PFSK-1 (cell line): ENCODE data around the gene CMTM3.

Source experiments
- FOXP2 ChIP-seq: optimal IDR thresholded peaks from 2 replicates; pipeline ENCODE3; 2011; ENCODE audit warnings: borderline replicate concordance, control low read depth, inconsistent platforms; ENCODE audit not compliant: insufficient read depth; ENCODE audit errors: extremely low read length, extremely low read depth
- POLR2AphosphoS5 ChIP-seq: IDR thresholded peaks from 2 replicates; pipeline ENCODE4 v1.6.1; 2012; ENCODE audit warnings: low read depth, mild to moderate bottlenecking, control low read depth, low read length, moderate library complexity
- SIN3A ChIP-seq: IDR thresholded peaks from 2 replicates; pipeline ENCODE4 v1.6.1; 2012; ENCODE audit warnings: mild to moderate bottlenecking, low read length, moderate library complexity, borderline replicate concordance; ENCODE audit not compliant: insufficient read depth
- TAF1 ChIP-seq: IDR thresholded peaks from 2 replicates; pipeline ENCODE4 v1.6.1; 2012; ENCODE audit warnings: low read length, control low read depth, borderline replicate concordance; ENCODE audit not compliant: insufficient read depth
- TF ChIP-seq, protein P1 (sequence below), 2 experiments: IDR thresholded peaks; 2 replicates each; pipeline versions ENCODE4 v1.6.1 to v1.8.0; 2011 to 2012; ENCODE audit warnings: low read depth in 2 of 2, low read length in 2 of 2, control low read depth in 1 of 2, inconsistent platforms in 1 of 2, mild to moderate bottlenecking in 1 of 2, moderate library complexity in 1 of 2; ENCODE audit not compliant: insufficient read depth in 1 of 2

The CMTM3 gene

DNA sequence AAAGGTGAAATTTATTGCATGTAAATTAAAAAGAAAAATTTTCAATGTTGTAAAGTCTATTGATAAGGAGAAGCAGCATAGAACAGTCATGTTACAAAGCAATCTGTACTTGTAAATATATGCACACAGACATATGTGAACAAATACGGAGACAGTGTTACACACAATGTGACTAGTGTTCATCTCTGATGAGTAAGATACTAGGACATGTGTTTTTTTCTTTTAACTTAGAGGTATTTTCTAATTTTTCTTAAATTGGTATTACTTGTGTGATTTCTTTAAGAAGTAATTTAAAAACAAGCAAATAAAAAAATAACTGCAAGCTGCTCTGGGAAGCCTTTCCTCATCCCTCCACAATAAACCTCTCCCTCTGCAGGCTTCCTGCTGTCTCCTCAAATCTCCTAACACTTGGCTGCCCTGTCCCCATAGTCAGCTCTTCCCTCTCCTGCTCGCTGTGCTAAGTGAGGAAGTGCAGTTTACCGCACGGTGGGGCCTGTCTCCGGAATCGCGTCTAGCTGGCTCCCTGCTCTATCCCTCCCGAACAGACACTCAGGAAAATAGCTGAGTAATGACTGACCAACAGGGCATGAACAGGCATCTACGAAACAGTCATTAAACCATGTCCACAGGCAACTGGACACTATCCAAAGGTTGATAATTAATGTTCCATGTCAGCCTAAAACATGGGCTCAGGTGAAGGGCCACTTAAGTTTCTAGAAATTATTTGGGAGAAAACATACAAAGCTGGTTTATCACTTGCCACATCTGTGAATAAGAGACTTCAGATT is 56.1 kb downstream of the CMTM3 start:
- TF ChIP-seq TAF1 (no peak; the same call in 1 of the 2 replicates), FOXP2 (peak; percentile 46)

- TF ChIP-seq POLR2AphosphoS5 (no peak), TAF1 (no peak), FOXP2 (no peak), SIN3A (no peak)
- TF ChIP-seq, protein P1, sequence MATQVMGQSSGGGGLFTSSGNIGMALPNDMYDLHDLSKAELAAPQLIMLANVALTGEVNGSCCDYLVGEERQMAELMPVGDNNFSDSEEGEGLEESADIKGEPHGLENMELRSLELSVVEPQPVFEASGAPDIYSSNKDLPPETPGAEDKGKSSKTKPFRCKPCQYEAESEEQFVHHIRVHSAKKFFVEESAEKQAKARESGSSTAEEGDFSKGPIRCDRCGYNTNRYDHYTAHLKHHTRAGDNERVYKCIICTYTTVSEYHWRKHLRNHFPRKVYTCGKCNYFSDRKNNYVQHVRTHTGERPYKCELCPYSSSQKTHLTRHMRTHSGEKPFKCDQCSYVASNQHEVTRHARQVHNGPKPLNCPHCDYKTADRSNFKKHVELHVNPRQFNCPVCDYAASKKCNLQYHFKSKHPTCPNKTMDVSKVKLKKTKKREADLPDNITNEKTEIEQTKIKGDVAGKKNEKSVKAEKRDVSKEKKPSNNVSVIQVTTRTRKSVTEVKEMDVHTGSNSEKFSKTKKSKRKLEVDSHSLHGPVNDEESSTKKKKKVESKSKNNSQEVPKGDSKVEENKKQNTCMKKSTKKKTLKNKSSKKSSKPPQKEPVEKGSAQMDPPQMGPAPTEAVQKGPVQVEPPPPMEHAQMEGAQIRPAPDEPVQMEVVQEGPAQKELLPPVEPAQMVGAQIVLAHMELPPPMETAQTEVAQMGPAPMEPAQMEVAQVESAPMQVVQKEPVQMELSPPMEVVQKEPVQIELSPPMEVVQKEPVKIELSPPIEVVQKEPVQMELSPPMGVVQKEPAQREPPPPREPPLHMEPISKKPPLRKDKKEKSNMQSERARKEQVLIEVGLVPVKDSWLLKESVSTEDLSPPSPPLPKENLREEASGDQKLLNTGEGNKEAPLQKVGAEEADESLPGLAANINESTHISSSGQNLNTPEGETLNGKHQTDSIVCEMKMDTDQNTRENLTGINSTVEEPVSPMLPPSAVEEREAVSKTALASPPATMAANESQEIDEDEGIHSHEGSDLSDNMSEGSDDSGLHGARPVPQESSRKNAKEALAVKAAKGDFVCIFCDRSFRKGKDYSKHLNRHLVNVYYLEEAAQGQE (IDR thresholded peaks at IDR 0.05; ENCODE audit: insufficient read depth in 1 of 2, low read depth in 2 of 2, low read length in 2 of 2): no peak
Measured at GRCh38 chr16:66661210-66661560, 56.7 kb downstream of the CMTM3 start.

DNA sequence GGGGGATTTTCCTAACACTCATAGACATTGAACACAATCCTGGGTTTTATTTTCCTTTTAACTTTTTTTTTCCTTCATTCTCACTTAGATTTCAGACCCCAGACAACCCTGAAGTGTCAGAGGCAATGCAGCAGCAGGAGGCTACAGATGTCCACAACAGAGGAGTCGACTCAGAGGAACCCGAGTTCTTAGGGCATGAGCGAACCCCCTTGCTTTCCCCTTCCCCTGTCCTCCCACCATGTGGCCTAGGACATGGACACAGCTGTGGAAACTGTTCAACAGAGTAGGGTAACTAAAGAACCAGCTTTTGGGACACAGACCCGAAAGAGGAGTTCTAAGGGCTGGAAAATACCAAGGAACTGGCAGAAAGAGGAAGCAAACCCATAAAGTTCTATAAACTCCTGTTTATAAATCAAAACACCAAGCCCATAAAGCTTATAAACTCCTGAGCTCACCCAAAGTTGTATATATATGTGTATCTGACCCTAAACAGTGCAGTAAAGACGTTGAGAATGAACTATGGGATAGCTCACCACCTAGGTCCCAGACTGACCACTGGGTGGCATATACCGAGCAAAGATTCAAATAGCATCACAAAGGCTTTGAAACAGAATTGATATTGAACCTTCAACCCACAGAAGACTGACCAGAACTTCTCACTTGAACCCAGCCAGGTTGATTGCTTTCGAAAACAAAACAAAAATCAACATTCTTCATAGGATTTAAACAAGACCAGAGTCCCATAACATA is 58.1 kb downstream of the CMTM3 start:
- no peak for TF ChIP-seq SIN3A
- TF ChIP-seq POLR2AphosphoS5: no peak
- TF ChIP-seq FOXP2: no peak
- TF ChIP-seq TAF1: no peak
- TF ChIP-seq, protein P1 (IDR thresholded peaks at IDR 0.05; ENCODE audit: insufficient read depth in 1 of 2, low read depth in 2 of 2, low read length in 2 of 2): no peak
